Common myeloid progenitor, CD34-positive (primary cell): ENCODE measurements around the gene ANGEL1.

Experiments used
- CTCF ChIA-PET: fragments of 350-600 bp; sonication (Branson Sonifier 250); formaldehyde crosslinking; loops from one replicate; lab custom pipeline; 2021; ENCODE audit warnings: antibody characterized with exemption; lab: Charles Lee
- POLR2A ChIA-PET: fragments of 350-600 bp; sonication (Branson Sonifier 250); formaldehyde crosslinking; loops from one replicate; lab custom pipeline; 2021; ENCODE audit warnings: antibody characterized with exemption; lab: Charles Lee
- DNase-seq, 3 donors: peaks; one replicate each; pipeline versions ENCODE4 v3.0.0 to v3.0.0-alpha.2; 2013
- H3K27ac ChIP-seq, 2 experiments: 1 replicate in 1 of 2; 2 replicates in 1 of 2; pipeline ENCODE4 v1.7.0; 2013; ENCODE audit warnings: inconsistent platforms in 2 of 2, low read length in 2 of 2, mild to moderate bottlenecking in 2 of 2, low read depth in 1 of 2, moderate library complexity in 1 of 2; ENCODE audit not compliant: severe bottlenecking in 2 of 2, insufficient read depth in 1 of 2, poor library complexity in 1 of 2
- H3K27me3 ChIP-seq, 5 experiments: replicated peaks in 2 of 5; 1 replicate in 3 of 5; 2 replicates in 2 of 5; pipeline versions ENCODE4 v1.6.1 to v1.7.0; 2013; ENCODE audit warnings: low read length in 4 of 5, mild to moderate bottlenecking in 2 of 5, moderate library complexity in 2 of 5, inconsistent platforms in 1 of 5; ENCODE audit not compliant: insufficient read depth in 5 of 5, control insufficient read depth in 4 of 5
- H3K36me3 ChIP-seq, 4 experiments: 1 replicate in 2 of 4; 2 replicates in 2 of 4; pipeline versions ENCODE4 v1.6.1 to v1.7.0; 2013; ENCODE audit warnings: low read length in 3 of 4, control low read depth in 1 of 4, mild to moderate bottlenecking in 1 of 4; ENCODE audit not compliant: control insufficient read depth in 4 of 4, insufficient read depth in 4 of 4
- H3K4me1 ChIP-seq, 4 experiments: 1 replicate in 3 of 4; 2 replicates in 1 of 4; pipeline versions ENCODE4 v1.6.1 to v1.7.1; 2013; ENCODE audit warnings: low read length in 3 of 4, mild to moderate bottlenecking in 3 of 4, control low read depth in 1 of 4, inconsistent platforms in 1 of 4, moderate library complexity in 1 of 4; ENCODE audit not compliant: control insufficient read depth in 4 of 4, insufficient read depth in 4 of 4; ENCODE audit errors: control extremely low read depth in 1 of 4
- H3K4me3 ChIP-seq, 7 experiments: 1 replicate in 4 of 7; 2 replicates in 3 of 7; pipeline versions ENCODE4 v1.5.1 to v1.7.0; 2013; ENCODE audit warnings: mild to moderate bottlenecking in 7 of 7, low read length in 6 of 7, moderate library complexity in 6 of 7, inconsistent platforms in 2 of 7, low read depth in 2 of 7, control low read depth in 1 of 7; ENCODE audit not compliant: insufficient read depth in 4 of 7, control insufficient read depth in 1 of 7; ENCODE audit errors: extremely low read depth in 1 of 7
- H3K9me3 ChIP-seq, 5 experiments: 1 replicate in 4 of 5; 2 replicates in 1 of 5; pipeline versions ENCODE4 v1.6.1 to v1.7.1; 2013; ENCODE audit warnings: low read length in 4 of 5, mild to moderate bottlenecking in 2 of 5, inconsistent platforms in 1 of 5, low read depth in 1 of 5, moderate library complexity in 1 of 5; ENCODE audit not compliant: control insufficient read depth in 4 of 5, insufficient read depth in 2 of 5; ENCODE audit errors: control extremely low read depth in 1 of 5
- WGBS: methylation state at CpG from one replicate; pipeline ENCODE4 v1.1.5; 2013; ENCODE audit not compliant: insufficient coverage; 5-methylcytosine and 5-hydroxymethylcytosine counted together

Gene ANGEL1

GRCh38 chr14:76753541-76754198, 59.0 kb downstream of the ANGEL1 start:
- Histone ChIP-seq H3K9me3 (no peaks in the 10 kb centered on the region), H3K4me3 (no peak overlapping the region), H3K4me1 (no peaks in the 10 kb centered on the region), H3K27me3 (no peaks in the 10 kb centered on the region), H3K27ac (no peak overlapping the region), H3K36me3 (no peaks in the 10 kb centered on the region)
- 85% methylated on average over 7 of the region's 7 CpGs for WGBS
- DNase-seq: no peak
- CTCF ChIA-PET: interaction anchor here (0.6 to 3.5 kb wide), 3 partner anchors 9 to 34 kb away, joined by 3 to 14 read pairs (median 3); no protein-coding TSS in a partner anchor
- POLR2A ChIA-PET: no interaction called here

- H3K27me3 ChIP-seq: no peaks in the 10 kb centered on the region
- CTCF ChIA-PET: interaction anchor here (3.5 kb wide), 1 partner anchor 32 kb away, joined by 14 read pairs; no protein-coding TSS in a partner anchor
- POLR2A ChIA-PET: no interaction called here
- 60% methylated on average over 5 of the region's 6 CpGs for WGBS
- H3K9me3 ChIP-seq: no peaks in the 10 kb centered on the region
- no peaks in the 10 kb centered on the region for H3K4me1 ChIP-seq
- no peaks in the 10 kb centered on the region for H3K36me3 ChIP-seq
- H3K27ac ChIP-seq: no peak overlapping the region
- no peak overlapping the region for H3K4me3 ChIP-seq
- DNase-seq: no peak
These were observed 59.9 kb downstream of the ANGEL1 start for GRCh38 chr14:76752744-76753143.

GRCh38 chr14:76742966-76743365, 69.7 kb downstream of the ANGEL1 start:
- 54% methylated on average over 7 of the region's 7 CpGs for WGBS
- CTCF ChIA-PET: interaction anchor here (1.1 to 1.7 kb wide), 3 partner anchors 26 to 42 kb away, joined by 3 to 10 read pairs (median 3); no protein-coding TSS in a partner anchor
- Histone ChIP-seq H3K9me3 (peaks cover 0 to 13% (median 2%) of the 10 kb centered on the region in 5 experiments), H3K4me3 (no peak overlapping the region), H3K4me1 (peaks cover 0 to 13% (median 3%) of the 10 kb centered on the region in 4 experiments), H3K36me3 (no peaks in the 10 kb centered on the region), H3K27ac (no peak overlapping the region), H3K27me3 (no peaks in the 10 kb centered on the region)
- POLR2A ChIA-PET: no interaction called here
- peak; percentile 36 to 85 (median 77) for DNase-seq

- DNase-seq: no peak
- H3K36me3 ChIP-seq: no peaks in the 10 kb centered on the region
- no peaks in the 10 kb centered on the region for H3K27me3 ChIP-seq
- WGBS: 100% methylated on average over 4 of the region's 6 CpGs
- peaks cover 0 to 13% (median 2%) of the 10 kb centered on the region in 5 experiments for H3K9me3 ChIP-seq
- H3K4me1 ChIP-seq: peaks cover 0 to 13% (median 3%) of the 10 kb centered on the region in 4 experiments
- CTCF ChIA-PET: no interaction called here
- no peak overlapping the region for H3K4me3 ChIP-seq
- POLR2A ChIA-PET: no interaction called here
- H3K27ac ChIP-seq: no peak overlapping the region
These were observed 70.5 kb downstream of the ANGEL1 start for GRCh38 chr14:76742185-76742584.

GRCh38 chr14:76741074-76741473, 71.6 kb downstream of the ANGEL1 start:
- CTCF ChIA-PET: no interaction called here
- Histone ChIP-seq H3K4me3 (no peak overlapping the region), H3K27me3 (no peaks in the 10 kb centered on the region), H3K27ac (no peak overlapping the region), H3K36me3 (no peaks in the 10 kb centered on the region), H3K4me1 (peaks cover 0 to 13% (median 3%) of the 10 kb centered on the region in 4 experiments), H3K9me3 (peaks cover 0 to 13% (median 2%) of the 10 kb centered on the region in 5 experiments)
- no CpG with 5 or more reads among the region's 1 CpG for WGBS
- POLR2A ChIA-PET: no interaction called here
- DNase-seq: no peak
